ENCODE data around the gene CADM1.

The CADM1 gene

GRCh38 chr11:115313224-115313838 lies 190.9 kb downstream of the CADM1 start:
- TF ChIP-seq, protein P1, sequence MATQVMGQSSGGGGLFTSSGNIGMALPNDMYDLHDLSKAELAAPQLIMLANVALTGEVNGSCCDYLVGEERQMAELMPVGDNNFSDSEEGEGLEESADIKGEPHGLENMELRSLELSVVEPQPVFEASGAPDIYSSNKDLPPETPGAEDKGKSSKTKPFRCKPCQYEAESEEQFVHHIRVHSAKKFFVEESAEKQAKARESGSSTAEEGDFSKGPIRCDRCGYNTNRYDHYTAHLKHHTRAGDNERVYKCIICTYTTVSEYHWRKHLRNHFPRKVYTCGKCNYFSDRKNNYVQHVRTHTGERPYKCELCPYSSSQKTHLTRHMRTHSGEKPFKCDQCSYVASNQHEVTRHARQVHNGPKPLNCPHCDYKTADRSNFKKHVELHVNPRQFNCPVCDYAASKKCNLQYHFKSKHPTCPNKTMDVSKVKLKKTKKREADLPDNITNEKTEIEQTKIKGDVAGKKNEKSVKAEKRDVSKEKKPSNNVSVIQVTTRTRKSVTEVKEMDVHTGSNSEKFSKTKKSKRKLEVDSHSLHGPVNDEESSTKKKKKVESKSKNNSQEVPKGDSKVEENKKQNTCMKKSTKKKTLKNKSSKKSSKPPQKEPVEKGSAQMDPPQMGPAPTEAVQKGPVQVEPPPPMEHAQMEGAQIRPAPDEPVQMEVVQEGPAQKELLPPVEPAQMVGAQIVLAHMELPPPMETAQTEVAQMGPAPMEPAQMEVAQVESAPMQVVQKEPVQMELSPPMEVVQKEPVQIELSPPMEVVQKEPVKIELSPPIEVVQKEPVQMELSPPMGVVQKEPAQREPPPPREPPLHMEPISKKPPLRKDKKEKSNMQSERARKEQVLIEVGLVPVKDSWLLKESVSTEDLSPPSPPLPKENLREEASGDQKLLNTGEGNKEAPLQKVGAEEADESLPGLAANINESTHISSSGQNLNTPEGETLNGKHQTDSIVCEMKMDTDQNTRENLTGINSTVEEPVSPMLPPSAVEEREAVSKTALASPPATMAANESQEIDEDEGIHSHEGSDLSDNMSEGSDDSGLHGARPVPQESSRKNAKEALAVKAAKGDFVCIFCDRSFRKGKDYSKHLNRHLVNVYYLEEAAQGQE (IDR thresholded peaks at IDR 0.05; ENCODE audit: insufficient read depth in 1 of 2, low read depth in 2 of 2, low read length in 2 of 2), result no peak
- TF ChIP-seq TAF1 (IDR thresholded peaks at IDR 0.05; ENCODE audit: borderline replicate concordance, insufficient read depth, low read length) (no peak), FOXP2 (optimal IDR thresholded peaks at IDR 0.05; ENCODE audit: borderline replicate concordance, extremely low read depth, extremely low read length, insufficient read depth) (no peak), POLR2AphosphoS5 (IDR thresholded peaks at IDR 0.05; ENCODE audit: low read depth, low read length) (no peak), SIN3A (IDR thresholded peaks at IDR 0.05; ENCODE audit: borderline replicate concordance, insufficient read depth, low read length) (no peak)

DNA sequence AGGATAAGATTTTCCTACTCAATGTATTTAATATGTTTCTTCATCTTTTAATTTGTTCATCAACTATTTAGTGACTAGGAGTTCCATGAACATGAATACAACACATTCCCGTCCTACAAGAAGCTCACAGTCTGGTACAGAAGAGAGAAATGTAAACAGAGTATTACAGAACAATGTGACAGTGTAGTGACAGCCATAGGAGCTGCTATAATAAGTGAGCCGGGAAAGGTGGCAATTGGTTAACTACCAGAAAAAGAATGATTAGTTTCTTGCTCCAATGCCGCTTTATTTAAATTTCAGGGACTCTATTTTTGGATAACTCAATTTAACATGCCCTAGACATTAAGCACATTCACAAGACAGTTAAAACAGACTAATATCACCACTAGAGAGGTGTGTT lies 192.3 kb downstream of the CADM1 start:
- TF ChIP-seq FOXP2 (optimal IDR thresholded peaks at IDR 0.05; ENCODE audit: borderline replicate concordance, extremely low read depth, extremely low read length, insufficient read depth) (no peak), SIN3A (IDR thresholded peaks at IDR 0.05; ENCODE audit: borderline replicate concordance, insufficient read depth, low read length) (no peak), TAF1 (IDR thresholded peaks at IDR 0.05; ENCODE audit: borderline replicate concordance, insufficient read depth, low read length) (no peak), POLR2AphosphoS5 (IDR thresholded peaks at IDR 0.05; ENCODE audit: low read depth, low read length) (no peak)
- TF ChIP-seq, protein P1 (IDR thresholded peaks at IDR 0.05; ENCODE audit: insufficient read depth in 1 of 2, low read depth in 2 of 2, low read length in 2 of 2), result no peak

DNA sequence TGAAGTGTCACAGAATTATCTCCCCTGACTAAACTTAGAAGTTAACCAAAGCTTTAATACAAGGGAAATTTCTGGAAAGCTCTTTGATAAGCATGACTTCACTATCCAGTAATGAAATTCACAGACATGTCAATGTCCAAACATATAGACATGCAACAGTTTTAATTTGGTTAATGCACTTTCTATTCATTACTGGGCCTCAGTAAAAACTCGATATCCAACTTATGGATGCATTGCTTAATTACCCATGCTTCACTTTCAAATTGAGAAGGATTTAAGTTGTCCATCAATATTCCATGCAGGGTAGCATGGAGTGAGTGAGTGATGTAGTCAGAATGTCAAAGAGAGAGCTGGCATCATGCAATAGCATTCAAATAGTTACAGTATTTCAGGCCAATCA lies 197.5 kb downstream of the CADM1 start:
- TF ChIP-seq POLR2AphosphoS5 (IDR thresholded peaks at IDR 0.05; ENCODE audit: low read depth, low read length) (no peak), FOXP2 (optimal IDR thresholded peaks at IDR 0.05; ENCODE audit: borderline replicate concordance, extremely low read depth, extremely low read length, insufficient read depth) (no peak), TAF1 (IDR thresholded peaks at IDR 0.05; ENCODE audit: borderline replicate concordance, insufficient read depth, low read length) (no peak), SIN3A (IDR thresholded peaks at IDR 0.05; ENCODE audit: borderline replicate concordance, insufficient read depth, low read length) (no peak)
- TF ChIP-seq, protein P1 (IDR thresholded peaks at IDR 0.05; ENCODE audit: insufficient read depth in 1 of 2, low read depth in 2 of 2, low read length in 2 of 2), result no peak

DNA sequence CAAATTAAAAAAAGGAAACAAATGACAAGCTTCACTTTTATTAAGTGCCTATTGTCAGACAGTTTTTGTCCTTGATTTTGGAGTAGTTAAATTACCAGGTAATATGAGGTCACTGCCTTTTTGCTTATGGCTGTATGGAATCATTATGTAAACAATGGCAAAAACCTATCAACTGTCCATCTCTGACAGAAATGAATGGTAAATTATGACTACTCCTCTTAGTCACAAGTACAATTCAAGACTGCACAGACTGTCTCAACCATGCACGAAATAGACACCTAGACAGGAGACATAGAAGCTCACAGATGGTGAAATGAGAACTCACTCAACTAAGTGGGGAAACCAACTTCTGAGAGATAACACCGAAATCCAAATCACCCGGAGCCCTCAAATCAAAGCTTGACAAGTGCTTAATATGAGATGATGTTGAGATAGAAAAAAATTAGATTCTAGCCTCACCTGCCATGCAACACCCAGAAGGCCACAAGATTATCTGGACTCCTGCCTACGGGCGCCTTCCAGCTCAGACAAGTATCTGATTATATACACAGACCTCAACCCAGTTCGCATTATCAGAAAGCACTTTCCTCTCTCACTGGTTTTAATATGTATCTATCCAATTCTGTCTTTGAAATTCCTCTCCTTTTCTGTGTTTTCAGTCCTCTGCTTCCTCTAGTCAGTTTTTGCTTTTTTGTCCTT lies 199.3 kb downstream of the CADM1 start:
- TF ChIP-seq, protein P1 (IDR thresholded peaks at IDR 0.05; ENCODE audit: insufficient read depth in 1 of 2, low read depth in 2 of 2, low read length in 2 of 2), result no peak
- TF ChIP-seq SIN3A (IDR thresholded peaks at IDR 0.05; ENCODE audit: borderline replicate concordance, insufficient read depth, low read length) (no peak), TAF1 (IDR thresholded peaks at IDR 0.05; ENCODE audit: borderline replicate concordance, insufficient read depth, low read length) (no peak)

Measured in PFSK-1 (cell line).